ENCODE results near the gene MIEF2. TPM values are rescaled to one million over a fixed set of nuclear protein-coding genes. Genes with fewer than 3 reads are reported as not detected.

Gene MIEF2
- total RNA-seq, 2 experiments from 2014 or later = 3.3 to 5.2 TPM

DNA sequence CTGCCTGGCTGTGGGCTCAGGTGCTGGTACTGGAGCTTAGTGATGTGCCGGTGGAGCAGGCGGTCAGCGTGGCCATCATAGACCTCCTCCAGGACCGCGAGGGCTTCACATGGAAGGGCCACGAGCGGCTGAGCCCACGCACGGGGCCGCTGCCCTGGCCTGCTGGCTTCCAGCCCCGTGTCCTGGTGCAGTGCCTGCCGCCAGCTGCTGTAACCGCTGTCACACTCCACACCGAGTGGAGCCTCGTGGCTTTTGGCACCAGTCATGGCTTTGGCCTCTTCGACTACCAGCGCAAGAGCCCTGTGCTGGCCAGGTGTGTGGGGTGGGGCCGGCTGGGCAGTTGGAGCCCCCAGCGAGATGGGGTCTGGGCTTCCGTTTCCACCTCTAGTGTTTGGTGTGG is 23.0 kb upstream of the MIEF2 start:
- DNase-seq (no peak), ATAC-seq (no peak)
- CTCF ChIA-PET = interaction anchor here (1.7 kb wide), 1 partner anchor 11 kb away, joined by 5 read pairs; no protein-coding TSS in a partner anchor
- intact Hi-C loops (cut with DNase I, micrococcal nuclease) = no loop called here
- no peaks in the 10 kb centered on the region for H3K9me3 Mint-ChIP-seq (ENCODE audit: low read depth)
- no peak overlapping the region for H3K27ac Mint-ChIP-seq
- no peak overlapping the region for H3K4me3 Mint-ChIP-seq
- peaks cover 9% of the 10 kb centered on the region for H3K36me3 Mint-ChIP-seq (ENCODE audit: low read depth)
- POLR2A ChIA-PET = no interaction called here
- peaks cover 16% of the 10 kb centered on the region for H3K4me1 Mint-ChIP-seq
- H3K27me3 Mint-ChIP-seq = no peaks in the 10 kb centered on the region

DNA sequence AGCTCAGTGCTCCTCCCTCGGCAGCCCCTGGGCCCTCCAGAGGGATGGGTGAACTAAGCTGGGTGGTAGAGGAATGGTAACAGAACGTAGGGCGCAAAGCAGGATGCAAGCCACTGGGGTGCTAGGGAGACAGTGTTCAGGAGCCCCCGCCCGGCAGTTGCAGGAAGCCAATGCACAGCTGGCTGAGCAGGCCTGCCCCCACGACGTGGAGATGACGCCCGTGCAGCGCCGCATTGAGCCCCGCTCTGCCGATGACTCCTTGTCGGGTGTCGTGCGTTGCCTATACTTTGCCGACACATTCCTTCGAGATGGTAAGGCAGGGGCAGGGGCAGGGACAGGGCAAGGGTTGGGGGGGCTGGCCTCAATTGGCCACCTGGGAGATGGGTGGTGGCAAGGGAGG is 22.2 kb upstream of the MIEF2 start:
- H3K27me3 Mint-ChIP-seq = no peaks in the 10 kb centered on the region
- H3K36me3 Mint-ChIP-seq (ENCODE audit: low read depth) = peaks cover 9% of the 10 kb centered on the region
- no peak overlapping the region for H3K4me3 Mint-ChIP-seq
- peaks cover 16% of the 10 kb centered on the region for H3K4me1 Mint-ChIP-seq
- intact Hi-C loops (cut with DNase I, micrococcal nuclease) = no loop called here
- ChIA-PET CTCF (interaction anchor here (1.7 kb wide), 1 partner anchor 10 kb away, joined by 5 read pairs; no protein-coding TSS in a partner anchor), POLR2A (no interaction called here)
- no peaks in the 10 kb centered on the region for H3K9me3 Mint-ChIP-seq (ENCODE audit: low read depth)
- no peak overlapping the region for H3K27ac Mint-ChIP-seq
- no peak for ATAC-seq
- DNase-seq = no peak

DNA sequence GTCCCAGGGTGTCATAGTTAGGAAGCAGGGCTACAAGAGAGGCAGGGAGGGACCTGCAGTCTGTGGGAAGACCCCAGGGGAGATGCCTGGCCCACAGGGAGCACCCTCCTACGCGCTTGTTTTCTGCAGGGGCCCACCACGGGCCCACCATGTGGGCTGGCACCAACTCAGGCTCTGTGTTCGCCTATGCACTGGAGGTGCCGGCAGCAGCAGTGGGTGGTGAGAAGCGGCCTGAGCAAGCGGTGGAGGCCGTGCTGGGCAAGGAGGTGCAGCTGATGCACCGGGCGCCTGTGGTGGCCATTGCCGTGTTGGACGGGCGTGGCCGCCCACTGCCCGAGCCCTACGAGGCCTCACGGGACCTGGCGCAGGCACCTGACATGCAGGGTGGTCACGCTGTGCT is 20.0 kb upstream of the MIEF2 start:
- no peaks in the 10 kb centered on the region for H3K9me3 Mint-ChIP-seq (ENCODE audit: low read depth)
- CTCF ChIA-PET = no interaction called here
- intact Hi-C loops (cut with DNase I, micrococcal nuclease) = no loop called here
- H3K36me3 Mint-ChIP-seq (ENCODE audit: low read depth) = peaks cover 5% of the 10 kb centered on the region
- DNase-seq (no peak), ATAC-seq (no peak)
- no peak overlapping the region for H3K27ac Mint-ChIP-seq
- no peak overlapping the region for H3K4me3 Mint-ChIP-seq
- H3K4me1 Mint-ChIP-seq = peaks cover 10% of the 10 kb centered on the region
- POLR2A ChIA-PET = no interaction called here
- H3K27me3 Mint-ChIP-seq = no peaks in the 10 kb centered on the region

DNA sequence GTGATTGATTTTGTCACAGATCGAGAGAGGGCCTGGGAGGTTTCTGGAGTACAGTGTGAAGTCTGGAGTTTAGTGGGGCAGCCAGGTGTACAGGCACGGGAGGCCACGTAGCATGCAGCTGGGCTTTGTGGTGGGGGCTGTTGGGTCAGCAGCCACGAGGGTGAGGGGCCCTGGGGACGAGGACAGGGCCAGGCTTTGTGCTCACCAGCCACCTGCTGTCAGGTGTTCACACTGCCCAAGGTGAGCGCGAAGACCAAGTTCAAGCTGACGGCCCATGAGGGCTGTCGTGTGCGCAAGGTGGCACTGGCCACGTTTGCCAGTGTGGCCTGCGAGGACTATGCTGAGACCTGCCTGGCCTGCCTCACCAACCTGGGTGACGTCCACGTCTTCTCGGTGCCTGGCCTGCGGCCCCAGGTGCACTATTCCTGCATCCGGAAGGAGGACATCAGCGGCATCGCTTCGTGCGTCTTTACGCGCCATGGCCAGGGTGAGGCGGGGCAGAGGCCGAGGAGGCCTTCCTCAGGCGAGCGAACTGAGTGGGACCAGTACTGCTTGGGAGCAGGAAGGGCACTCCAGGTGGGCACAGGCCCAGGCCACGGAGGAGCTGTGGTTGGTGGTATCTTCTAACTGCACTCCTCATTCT is 19.1 kb upstream of the MIEF2 start:
- intact Hi-C loops (cut with DNase I, micrococcal nuclease) = no loop called here
- DNase-seq (no peak), ATAC-seq (no peak)
- ChIA-PET CTCF (no interaction called here), POLR2A (no interaction called here)
- Mint-ChIP-seq H3K27me3 (no peaks in the 10 kb centered on the region), H3K9me3 (ENCODE audit: low read depth) (no peaks in the 10 kb centered on the region), H3K4me3 (no peak overlapping the region), H3K36me3 (ENCODE audit: low read depth) (peaks cover 7% of the 10 kb centered on the region), H3K27ac (no peak overlapping the region), H3K4me1 (peaks cover under 1% of the 10 kb centered on the region)

DNA sequence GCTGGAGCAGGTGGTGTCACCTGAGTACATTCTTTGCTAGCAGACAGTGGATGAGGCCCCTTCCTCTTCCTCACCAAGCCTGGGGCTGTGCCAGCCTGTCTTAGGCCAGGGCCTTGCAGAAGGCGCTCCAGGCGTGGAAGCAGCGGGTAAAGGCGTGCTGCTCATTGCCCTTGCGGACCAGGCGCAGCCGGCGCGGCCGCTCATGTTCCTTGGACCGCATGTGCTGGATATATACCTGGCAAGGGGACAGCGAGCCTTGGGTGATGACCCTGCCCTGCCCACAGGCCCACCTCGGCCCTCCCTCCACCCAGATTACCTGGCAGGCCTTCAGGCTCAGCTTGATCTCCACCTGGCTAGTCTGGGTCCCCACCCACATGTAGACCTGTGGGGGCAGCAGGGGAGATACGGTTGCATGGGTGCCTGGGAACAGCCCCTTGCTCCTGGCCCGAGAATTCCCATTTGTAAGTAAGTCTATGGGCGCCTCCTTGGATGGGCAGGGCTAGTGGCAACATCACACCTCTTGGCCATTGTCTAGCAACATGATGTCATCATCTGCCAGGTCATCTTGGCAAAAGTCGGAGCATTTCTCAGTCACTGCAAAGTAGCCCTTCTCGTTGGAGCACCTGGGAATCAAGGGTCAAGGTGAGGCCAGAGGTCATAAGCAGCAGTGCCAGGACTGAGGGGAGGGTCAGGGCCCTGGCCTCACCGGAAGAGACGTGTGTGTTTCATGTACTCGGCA is 15.3 kb upstream of the MIEF2 start:
- intact Hi-C loops (cut with DNase I, micrococcal nuclease) = loop anchor here in 1 of 2 experiments (5.0 kb wide), 1 partner anchor 317 kb away; no protein-coding TSS in a partner anchor
- Mint-ChIP-seq H3K4me3 (no peak overlapping the region), H3K27me3 (no peaks in the 10 kb centered on the region), H3K36me3 (ENCODE audit: low read depth) (peaks cover 17% of the 10 kb centered on the region), H3K4me1 (no peaks in the 10 kb centered on the region), H3K9me3 (ENCODE audit: low read depth) (no peaks in the 10 kb centered on the region), H3K27ac (no peak overlapping the region)
- CTCF ChIA-PET = no interaction called here
- POLR2A ChIA-PET = no interaction called here
- no peak for DNase-seq
- no peak for ATAC-seq

DNA sequence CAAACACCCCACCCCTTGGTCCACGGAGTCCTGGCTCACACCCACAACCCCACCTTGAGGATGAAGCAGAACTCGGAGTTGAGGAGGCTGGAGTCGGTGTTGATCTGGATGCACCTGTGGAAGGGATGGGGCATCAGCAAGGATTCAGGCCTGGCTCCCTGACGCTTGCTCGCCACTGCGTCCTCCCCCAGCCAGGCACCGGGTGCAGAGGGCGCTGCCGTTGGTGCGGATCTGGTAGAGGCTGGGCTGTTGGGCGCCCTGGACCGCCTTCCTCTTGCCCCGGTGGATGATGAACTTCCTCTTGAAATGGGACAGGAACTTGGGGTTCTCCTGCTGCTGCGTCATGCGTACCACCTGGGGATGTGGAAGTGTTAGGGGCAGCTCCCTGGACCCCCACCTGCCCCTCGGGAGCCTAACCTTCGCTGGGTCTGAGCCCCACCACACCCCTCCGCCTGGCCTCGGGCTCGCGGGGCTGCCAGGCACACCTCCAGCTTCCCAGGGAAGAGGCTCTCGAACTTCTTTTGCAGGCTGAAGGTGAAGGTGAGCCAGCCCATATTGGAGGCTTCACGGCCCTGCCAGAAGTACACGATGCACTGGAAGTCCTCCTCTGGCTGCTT is 14.2 kb upstream of the MIEF2 start:
- ChIA-PET CTCF (no interaction called here), POLR2A (no interaction called here)
- H3K4me3 Mint-ChIP-seq = no peak overlapping the region
- peaks cover 25% of the 10 kb centered on the region for H3K36me3 Mint-ChIP-seq (ENCODE audit: low read depth)
- no peaks in the 10 kb centered on the region for H3K4me1 Mint-ChIP-seq
- intact Hi-C loops (cut with DNase I, micrococcal nuclease) = loop anchor here in 1 of 2 experiments (5.0 kb wide), 1 partner anchor 316 kb away; no protein-coding TSS in a partner anchor
- ATAC-seq (no peak), DNase-seq (no peak)
- H3K9me3 Mint-ChIP-seq (ENCODE audit: low read depth) = no peaks in the 10 kb centered on the region
- no peak overlapping the region for H3K27ac Mint-ChIP-seq
- H3K27me3 Mint-ChIP-seq = no peaks in the 10 kb centered on the region

DNA sequence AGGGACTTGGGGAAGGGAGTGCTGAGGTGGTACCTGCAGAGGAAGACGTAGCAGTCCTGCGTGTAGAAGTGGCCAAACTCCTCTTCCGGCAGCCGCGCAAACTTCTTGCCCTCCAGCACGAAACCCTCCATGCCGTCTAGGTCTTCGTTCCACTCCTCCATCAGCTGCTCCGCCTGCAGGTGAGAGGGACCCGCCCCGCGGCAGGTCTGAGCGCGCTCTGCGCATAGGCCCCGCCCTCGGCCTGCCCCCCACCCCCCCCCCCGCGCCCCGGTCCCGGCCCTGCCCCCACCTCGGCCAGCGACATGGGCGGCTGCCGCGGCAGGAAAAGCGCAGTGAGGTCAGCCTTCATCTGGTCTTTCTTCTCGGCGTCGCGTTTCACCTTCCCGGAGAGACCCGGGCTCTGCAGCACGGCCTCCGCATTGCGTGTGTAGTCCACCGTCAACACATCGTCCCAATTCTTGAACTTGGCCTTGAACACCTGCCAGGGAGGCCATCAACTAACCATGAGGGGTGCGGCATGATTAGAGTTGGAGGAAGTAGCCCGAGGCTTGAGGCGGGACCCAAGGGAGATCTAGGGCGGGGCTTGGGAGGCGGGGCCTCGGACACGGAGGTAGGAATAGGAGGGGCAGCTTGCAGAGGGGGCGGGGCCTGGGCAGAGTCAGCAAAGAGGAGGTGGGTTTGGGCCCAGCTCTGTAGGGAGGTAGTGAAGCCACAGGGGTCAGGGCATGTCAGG is 13.4 kb upstream of the MIEF2 start:
- peaks cover 30% of the 10 kb centered on the region for H3K36me3 Mint-ChIP-seq (ENCODE audit: low read depth)
- ChIA-PET CTCF (interaction anchor here (0.6 to 2.1 kb wide), 4 partner anchors 9 to 100 kb away, joined by 4 to 7 read pairs (median 5); no protein-coding TSS in a partner anchor), POLR2A (no interaction called here)
- no peak overlapping the region for H3K27ac Mint-ChIP-seq
- DNase-seq (peak; percentile 64), ATAC-seq (peak; percentile 48)
- no peaks in the 10 kb centered on the region for H3K27me3 Mint-ChIP-seq
- no peaks in the 10 kb centered on the region for H3K4me1 Mint-ChIP-seq
- H3K9me3 Mint-ChIP-seq (ENCODE audit: low read depth) = no peaks in the 10 kb centered on the region
- no peak overlapping the region for H3K4me3 Mint-ChIP-seq
- intact Hi-C loops (cut with DNase I, micrococcal nuclease) = loop anchor here in 1 of 2 experiments (5.0 kb wide), 1 partner anchor 315 kb away; no protein-coding TSS in a partner anchor

DNA sequence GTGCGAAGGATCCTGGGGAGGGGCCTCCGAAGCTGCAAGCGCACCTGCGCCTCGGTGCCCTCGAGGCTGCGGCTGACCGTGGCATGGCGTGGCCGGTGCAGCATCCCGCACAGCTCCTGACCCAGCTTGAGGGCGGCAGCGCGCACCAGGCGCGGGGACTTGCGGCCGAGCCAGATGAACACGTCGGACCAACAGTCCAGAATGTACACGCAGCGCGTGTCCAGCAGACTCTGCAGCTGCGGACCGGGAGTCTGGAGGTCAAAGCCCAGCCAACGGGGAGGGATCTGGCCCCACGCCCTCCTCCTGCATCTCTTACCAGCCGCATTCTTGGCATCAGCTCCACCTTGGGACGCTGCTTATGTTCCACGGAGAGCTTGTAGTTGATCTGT is 12.9 kb upstream of the MIEF2 start:
- Mint-ChIP-seq H3K27ac (no peak overlapping the region), H3K36me3 (ENCODE audit: low read depth) (peaks cover 30% of the 10 kb centered on the region), H3K9me3 (ENCODE audit: low read depth) (no peaks in the 10 kb centered on the region), H3K27me3 (no peaks in the 10 kb centered on the region), H3K4me3 (no peak overlapping the region), H3K4me1 (no peaks in the 10 kb centered on the region)
- intact Hi-C loops (cut with DNase I, micrococcal nuclease) = loop anchor here in 1 of 2 experiments (5.0 kb wide), 1 partner anchor 315 kb away; no protein-coding TSS in a partner anchor
- DNase-seq (no peak), ATAC-seq (no peak)
- ChIA-PET POLR2A (no interaction called here), CTCF (interaction anchor here (0.6 to 2.1 kb wide), 4 partner anchors 9 to 101 kb away, joined by 4 to 7 read pairs (median 5); no protein-coding TSS in a partner anchor)

DNA sequence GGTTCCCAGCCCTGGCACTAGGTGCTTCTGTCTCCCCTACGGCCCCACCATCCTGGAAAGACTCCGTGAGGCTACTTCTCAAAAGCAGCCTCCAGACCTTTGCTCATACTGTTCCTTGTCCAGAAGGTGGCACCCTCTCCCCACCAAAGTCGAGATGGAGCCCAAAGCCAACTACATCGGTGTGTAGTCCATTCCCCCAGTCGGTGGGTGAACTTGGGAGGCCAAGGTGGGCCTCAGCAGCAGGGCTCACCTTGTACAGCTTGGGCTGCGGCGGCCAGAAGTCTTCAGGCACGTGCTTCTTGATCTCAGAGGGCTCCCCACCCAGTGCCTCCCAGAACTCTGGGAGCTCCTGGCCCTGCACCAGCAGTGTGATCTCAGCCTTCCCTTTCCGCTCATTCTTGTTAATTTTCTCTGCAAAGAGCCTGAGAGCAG is 12.1 kb upstream of the MIEF2 start:
- Mint-ChIP-seq H3K27me3 (no peaks in the 10 kb centered on the region), H3K27ac (no peak overlapping the region), H3K4me3 (no peak overlapping the region), H3K36me3 (ENCODE audit: low read depth) (peaks cover 33% of the 10 kb centered on the region), H3K9me3 (ENCODE audit: low read depth) (no peaks in the 10 kb centered on the region), H3K4me1 (no peaks in the 10 kb centered on the region)
- peak; percentile 88 for ATAC-seq
- POLR2A ChIA-PET = no interaction called here
- DNase-seq = peak; percentile 81
- intact Hi-C loops (cut with DNase I, micrococcal nuclease) = loop anchor here in 1 of 2 experiments (5.0 kb wide), 1 partner anchor 314 kb away; no protein-coding TSS in a partner anchor
- CTCF ChIA-PET = interaction anchor here (0.5 to 2.1 kb wide), 8 partner anchors 9 to 41 kb away, joined by 3 to 7 read pairs (median 4); no protein-coding TSS in a partner anchor

DNA sequence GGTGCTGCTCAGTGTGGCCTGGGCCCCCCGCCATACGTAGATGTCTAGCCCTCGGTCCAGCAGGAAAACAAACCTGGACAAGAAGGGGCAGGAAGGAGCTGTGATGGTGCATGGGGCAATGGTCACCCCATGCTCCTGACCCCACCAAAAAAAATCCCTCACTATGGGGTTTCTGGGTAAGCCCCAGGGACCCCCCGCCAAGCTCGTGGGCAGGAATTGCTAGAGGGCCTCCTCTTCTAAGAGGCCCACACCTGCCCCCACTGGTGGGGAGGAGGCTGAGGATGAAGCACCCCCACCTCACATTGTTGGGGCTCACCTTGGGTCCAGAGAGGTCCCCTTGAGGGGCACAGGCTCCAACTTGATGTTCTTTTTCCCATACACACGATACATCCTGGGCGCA is 11.7 kb upstream of the MIEF2 start:
- H3K4me3 Mint-ChIP-seq = no peak overlapping the region
- H3K4me1 Mint-ChIP-seq = no peaks in the 10 kb centered on the region
- ChIA-PET CTCF (interaction anchor here (0.5 to 2.1 kb wide), 11 partner anchors 8 to 183 kb away, joined by 3 to 7 read pairs (median 4); no protein-coding TSS in a partner anchor), POLR2A (no interaction called here)
- no peak overlapping the region for H3K27ac Mint-ChIP-seq
- DNase-seq (no peak), ATAC-seq (no peak)
- no peaks in the 10 kb centered on the region for H3K27me3 Mint-ChIP-seq
- peaks cover 38% of the 10 kb centered on the region for H3K36me3 Mint-ChIP-seq (ENCODE audit: low read depth)
- no peaks in the 10 kb centered on the region for H3K9me3 Mint-ChIP-seq (ENCODE audit: low read depth)
- intact Hi-C loops (cut with DNase I, micrococcal nuclease) = loop anchor here in 1 of 2 experiments (5.0 kb wide), 1 partner anchor 313 kb away; no protein-coding TSS in a partner anchor

DNA sequence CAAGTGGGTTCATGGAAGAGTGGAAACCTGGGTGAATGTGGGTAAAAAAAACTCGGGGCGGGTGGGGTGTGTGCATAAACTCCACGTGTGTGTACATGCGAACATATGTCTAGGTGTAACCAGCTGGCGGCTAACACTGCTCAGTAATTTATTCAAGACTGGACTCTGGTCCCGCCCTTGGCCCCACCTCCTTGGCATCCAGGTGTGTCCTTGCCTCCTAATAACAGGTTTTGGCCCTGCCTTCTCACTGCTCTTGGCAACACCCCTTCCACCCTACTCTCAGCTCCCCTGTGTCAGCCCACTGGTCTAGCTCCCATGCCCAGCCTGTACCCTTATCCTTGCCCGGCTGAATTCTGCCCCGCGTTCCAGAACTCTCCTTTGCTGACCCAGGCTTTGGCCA is 10.2 kb upstream of the MIEF2 start:
- no peak overlapping the region for H3K4me3 Mint-ChIP-seq
- H3K9me3 Mint-ChIP-seq (ENCODE audit: low read depth) = no peaks in the 10 kb centered on the region
- POLR2A ChIA-PET = no interaction called here
- CTCF ChIA-PET = no interaction called here
- no peaks in the 10 kb centered on the region for H3K27me3 Mint-ChIP-seq
- ATAC-seq = no peak
- no peaks in the 10 kb centered on the region for H3K4me1 Mint-ChIP-seq
- H3K36me3 Mint-ChIP-seq (ENCODE audit: low read depth) = peaks cover 42% of the 10 kb centered on the region
- intact Hi-C loops (cut with DNase I, micrococcal nuclease) = no loop called here
- no peak overlapping the region for H3K27ac Mint-ChIP-seq
- no peak for DNase-seq

All from activated CD4-positive, alpha-beta T cell treated with anti-CD3 and anti-CD28 coated beads for 36 hours (primary cell).